GM21576 (cell line): ENCODE measurements around the gene MMP3.
"Not testable (repeated sequence)": the region's sequence is repeated elsewhere in the genome, so short reads cannot be mapped to it uniquely, and the experiment has no call there.

ENCODE experiments used
- ATAC-seq: cut with Tn5 transposase; IDR thresholded peaks from one replicate; pipeline ENCODE4 v1.9.1; 2021; ENCODE audit warnings: mild to moderate bottlenecking, moderate library complexity; ENCODE audit not compliant: unreplicated experiment

The MMP3 gene

DNA sequence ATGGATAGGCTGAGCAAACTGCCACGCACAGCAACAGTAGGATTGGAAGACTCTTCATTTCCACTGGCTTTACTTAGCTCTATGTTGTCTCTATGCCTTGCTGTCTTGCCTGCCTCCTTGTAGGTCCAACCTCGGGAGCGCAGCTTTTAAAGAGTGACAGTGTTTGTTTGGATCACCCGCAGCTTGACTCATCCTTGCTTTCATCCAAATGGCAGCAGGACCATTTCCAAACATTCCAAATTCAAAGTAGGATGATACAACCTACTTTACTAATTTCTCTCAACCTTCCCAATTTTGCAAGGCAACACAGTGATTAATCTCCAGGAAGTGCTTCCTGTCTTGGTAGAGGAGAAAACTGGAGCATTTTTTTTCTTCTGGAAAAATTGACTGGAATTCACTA is at the start of gene MMP3:
Gene MMP3, minus strand, starts transcription at position 121 of the 400 bp plus-strand sequence. Its CDS starts 63 bp downstream, at position 58.
- ATAC-seq = no peak

- no peak for ATAC-seq
These were observed 48.3 kb upstream of the MMP3 start for GRCh38 chr11:102891736-102892135.

GRCh38 chr11:102886999-102887398 is 43.6 kb upstream of the MMP3 start:
- ATAC-seq = no peak

GRCh38 chr11:102883141-102883540 is 39.7 kb upstream of the MMP3 start:
- ATAC-seq = no peak

GRCh38 chr11:102882389-102883024 is 39.1 kb upstream of the MMP3 start:
- ATAC-seq = no peak

GRCh38 chr11:102879801-102880200 is 36.4 kb upstream of the MMP3 start:
- no peak for ATAC-seq

DNA sequence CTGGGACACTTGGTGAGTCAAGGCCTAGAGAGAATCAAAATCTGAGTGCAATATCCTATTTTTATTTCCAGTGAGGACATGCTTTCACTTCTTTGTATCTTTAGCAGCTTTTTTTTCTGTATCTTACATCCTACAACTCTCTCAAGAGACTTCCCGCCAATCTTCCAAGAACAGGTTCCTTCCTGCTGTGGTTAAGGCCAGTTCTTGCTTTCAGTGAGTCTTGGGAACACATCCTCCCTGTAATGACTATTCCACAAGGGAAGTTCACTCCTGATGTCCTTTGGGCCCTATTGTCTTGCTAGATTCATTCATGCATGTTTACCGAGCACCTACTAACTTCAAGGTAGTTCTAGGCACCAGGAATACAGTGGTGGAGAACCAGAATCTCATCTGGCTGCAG is 35.2 kb upstream of the MMP3 start:
- ATAC-seq = no peak

- ATAC-seq = no peak
These were observed 31.4 kb upstream of the MMP3 start, which contains the start of gene MMP12 for GRCh38 chr11:102874852-102875251. TSS of gene MMP12 (minus strand) at chr11:102874982. CDS start at chr11:102874937, 45 bp downstream.

DNA sequence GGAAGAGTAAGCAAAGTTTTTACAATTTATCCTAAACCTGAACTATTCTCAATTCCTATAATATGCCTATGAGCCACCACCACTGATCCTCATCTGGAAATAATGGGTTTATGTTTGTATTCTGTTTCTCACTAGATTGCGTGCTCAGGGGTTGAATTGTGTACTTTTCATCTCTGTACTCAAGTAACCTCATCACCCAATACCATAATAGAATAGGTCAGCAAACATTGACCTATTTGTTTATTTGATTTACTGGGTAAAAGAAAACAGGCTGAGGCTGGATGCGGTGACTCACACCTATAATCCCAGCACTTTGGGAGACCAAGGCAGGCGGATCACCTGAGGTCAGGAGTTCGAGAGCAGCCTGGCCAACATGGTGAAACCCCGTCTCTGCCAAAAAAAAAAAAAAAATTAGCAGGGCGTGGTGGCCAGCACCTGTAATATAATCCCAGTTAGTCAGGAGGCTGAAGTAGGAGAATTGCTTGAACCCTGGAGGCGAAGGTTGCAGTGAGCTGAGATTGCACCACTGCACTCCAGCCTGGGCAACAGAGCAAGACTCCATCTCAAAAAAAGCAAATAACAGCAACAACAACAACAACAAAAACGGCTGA is 26.1 kb upstream of the MMP3 start:
- ATAC-seq = not testable (repeated sequence)

GRCh38 chr11:102868339-102868738 is 24.9 kb upstream of the MMP3 start:
- no peak for ATAC-seq

DNA sequence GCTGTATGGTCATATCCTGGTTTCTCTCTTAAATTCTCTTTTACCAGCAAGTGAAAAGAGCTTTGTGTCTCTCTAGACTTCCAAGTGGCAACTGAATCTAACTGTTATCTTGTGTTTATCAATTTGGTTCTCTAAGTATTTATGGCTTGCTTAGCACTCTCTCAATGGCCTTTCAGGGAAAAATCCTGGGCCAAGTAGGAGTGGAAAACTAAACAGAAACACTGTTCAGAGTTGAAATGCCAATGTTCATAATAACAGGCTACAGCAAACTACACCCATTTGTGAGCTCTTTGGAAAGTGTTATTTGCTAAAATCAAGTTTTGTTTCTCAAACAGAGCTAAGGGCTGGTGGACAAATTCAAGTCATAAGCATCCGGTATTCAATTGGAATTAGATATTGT is 21.3 kb upstream of the MMP3 start:
- ATAC-seq = no peak

- no peak for ATAC-seq
These were observed 10.5 kb upstream of the MMP3 start for GRCh38 chr11:102853956-102854355.

- ATAC-seq = no peak
These were observed 9.6 kb upstream of the MMP3 start for GRCh38 chr11:102853055-102853454.

GRCh38 chr11:102850973-102851745 is 7.8 kb upstream of the MMP3 start:
- ATAC-seq = no peak

- ATAC-seq = no peak
These were observed 5.9 kb upstream of the MMP3 start for GRCh38 chr11:102849311-102849710.

GRCh38 chr11:102846292-102846691 is 2.9 kb upstream of the MMP3 start:
- no peak for ATAC-seq

DNA sequence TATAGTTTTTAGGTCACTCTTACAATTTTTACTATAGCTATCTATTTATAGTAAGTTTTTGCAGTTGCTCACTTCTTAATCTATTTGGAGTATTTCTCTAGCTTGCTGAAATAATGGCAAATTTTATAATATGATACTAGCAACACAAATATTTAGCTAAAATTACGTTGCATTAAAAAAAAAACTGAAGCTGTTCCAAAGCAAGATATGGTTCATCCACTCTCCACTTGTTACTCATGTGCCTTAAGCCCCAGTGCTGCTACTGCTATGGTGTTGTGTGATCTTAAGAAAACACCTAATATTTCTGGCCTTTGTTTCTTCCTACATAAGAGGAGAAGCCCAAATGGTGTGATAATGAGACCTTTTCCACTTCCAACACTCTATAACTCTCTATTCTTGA is 479 bp downstream of the MMP3 start:
- ATAC-seq = no peak

DNA sequence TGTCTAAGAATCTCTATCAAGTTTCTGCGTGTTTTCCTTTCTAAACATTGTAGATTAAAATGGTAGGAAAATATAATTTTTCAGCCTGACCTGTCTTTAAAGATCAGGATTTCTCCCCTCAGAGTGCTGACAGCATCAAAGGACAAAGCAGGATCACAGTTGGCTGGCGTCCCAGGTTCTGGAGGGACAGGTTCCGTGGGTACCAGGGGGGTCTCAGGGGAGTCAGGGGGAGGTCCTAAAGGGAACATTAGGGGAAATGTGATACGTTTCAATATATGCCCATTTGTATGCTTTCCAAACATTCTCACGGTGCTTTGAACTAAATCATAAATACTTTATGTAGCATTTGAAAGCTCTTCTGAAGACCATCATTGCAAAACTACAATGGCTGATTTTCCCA is 3.4 kb downstream of the MMP3 start:
- no peak for ATAC-seq

DNA sequence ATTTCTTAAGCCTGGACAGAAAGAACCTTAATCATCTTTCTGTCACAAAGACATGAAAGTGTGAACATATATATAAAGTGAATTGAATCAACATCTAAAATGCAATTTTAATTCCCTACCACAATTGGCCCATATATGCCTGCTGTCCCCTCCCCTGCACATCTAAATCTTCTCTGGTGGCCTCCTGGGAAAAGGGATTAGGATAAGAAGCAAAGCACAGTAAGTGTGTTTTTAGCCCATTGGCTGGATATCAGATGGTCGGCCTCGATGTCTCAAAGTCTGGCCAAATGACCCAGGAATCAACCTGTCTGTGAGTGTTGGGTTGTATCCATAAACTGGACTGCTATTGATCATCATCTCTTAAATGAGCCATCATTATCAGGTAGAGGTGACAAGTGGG is 5.8 kb downstream of the MMP3 start:
- ATAC-seq = no peak

- ATAC-seq = no peak
These were observed 6.3 kb downstream of the MMP3 start for GRCh38 chr11:102837156-102837555.

GRCh38 chr11:102836290-102836875 is 7.0 kb downstream of the MMP3 start:
- no peak for ATAC-seq

DNA sequence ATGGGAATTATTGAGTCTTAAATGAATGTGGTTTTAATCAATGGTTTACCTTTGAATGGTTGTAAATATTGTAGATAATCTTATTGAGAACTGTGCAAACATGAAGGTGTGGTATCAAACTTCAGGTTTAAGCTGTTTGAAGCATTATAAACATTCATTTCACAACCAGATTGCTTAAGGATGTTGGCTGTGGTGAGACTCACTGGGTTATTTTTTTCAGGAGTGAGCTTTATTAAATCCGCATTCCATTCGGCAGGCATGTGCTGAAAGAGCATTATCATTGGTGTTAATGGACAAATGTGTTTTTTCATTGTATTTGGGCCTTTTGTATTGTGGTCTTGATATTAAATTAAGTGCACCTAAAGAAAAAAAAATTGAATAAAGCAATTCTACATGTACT is 9.7 kb downstream of the MMP3 start:
- no peak for ATAC-seq
